ENCODE measurements around the gene ARHGAP21. TPM values are rescaled to one million over a fixed set of nuclear protein-coding genes. Genes with fewer than 3 reads are reported as not detected.

The ARHGAP21 gene
- total and polyA plus RNA-seq, 12 donors: 23.0 to 52.3 (median 39.9) TPM

GRCh38 chr10:24652381-24652957 lies 71.2 kb downstream of the ARHGAP21 start:
- intact Hi-C loops (cut with DNase I): no loop called here
- ATAC-seq: peak in 1 of 8 donors; percentile 26
- peaks cover 0 to 44% (median 17%) of the 10 kb centered on the region in 9 donors for H3K4me1 ChIP-seq

GRCh38 chr10:24651923-24652322 lies 71.8 kb downstream of the ARHGAP21 start:
- WGBS, 2 donors: 28 to 39% methylated on average over 2 of the region's 2 CpGs
- no peak for TF ChIP-seq CTCF (IDR thresholded peaks at IDR 0.05)
- H3K27ac ChIP-seq: peak overlapping the region in 7 of 10 donors; percentile 12 to 70 (median 30)
- ATAC-seq: peak in 5 of 8 donors; percentile 16 to 74 (median 56)
- intact Hi-C loops (cut with DNase I): no loop called here
- H3K36me3 ChIP-seq: no peaks in the 10 kb centered on the region
- H3K4me1 ChIP-seq: peaks cover 0 to 49% (median 17%) of the 10 kb centered on the region in 9 donors
- H3K9me3 ChIP-seq: peaks cover 0 to 6% (median 0%) of the 10 kb centered on the region in 11 donors
- no peak overlapping the region for H3K4me3 ChIP-seq
- DNase-seq: no peak
- no peaks in the 10 kb centered on the region for H3K27me3 ChIP-seq

More at GRCh38 chr10:24652381-24652957, 71.2 kb downstream of the ARHGAP21 start:
- Histone ChIP-seq H3K27me3 (no peaks in the 10 kb centered on the region), H3K27ac (peak overlapping the region in 7 of 10 donors; percentile 13 to 70 (median 30)), H3K36me3 (no peaks in the 10 kb centered on the region), H3K4me3 (no peak overlapping the region), H3K9me3 (peaks cover 0 to 6% (median 0%) of the 10 kb centered on the region in 11 donors)
- WGBS, 2 donors: 91 to 94% methylated on average over 4 of the region's 4 CpGs
- no peak for TF ChIP-seq CTCF (IDR thresholded peaks at IDR 0.05)
- DNase-seq: no peak

GRCh38 chr10:24650669-24651391 lies 72.9 kb downstream of the ARHGAP21 start:
- Histone ChIP-seq H3K4me3 (no peak overlapping the region), H3K4me1 (peaks cover 0 to 56% (median 23%) of the 10 kb centered on the region in 9 donors), H3K9me3 (peaks cover 0 to 6% (median 0%) of the 10 kb centered on the region in 11 donors), H3K27ac (peak overlapping the region in 4 of 10 donors; percentile 12 to 70 (median 44)), H3K27me3 (no peaks in the 10 kb centered on the region), H3K36me3 (no peaks in the 10 kb centered on the region)
- ATAC-seq (peak in 2 of 8 donors; percentile 27 to 30), DNase-seq (no peak)
- intact Hi-C loops (cut with DNase I): no loop called here
- WGBS, 2 donors: 69 to 89% methylated on average over 4 of the region's 4 CpGs
- no peak for TF ChIP-seq CTCF (IDR thresholded peaks at IDR 0.05)

GRCh38 chr10:24645784-24646183 lies 77.9 kb downstream of the ARHGAP21 start:
- H3K4me1 ChIP-seq: peaks cover 0 to 61% (median 22%) of the 10 kb centered on the region in 9 donors
- ATAC-seq: no peak

More at GRCh38 chr10:24645784-24646183, 77.9 kb downstream of the ARHGAP21 start:
- DNase-seq: no peak
- Histone ChIP-seq H3K27ac (no peak overlapping the region), H3K4me3 (no peak overlapping the region), H3K9me3 (no peaks in the 10 kb centered on the region), H3K36me3 (no peaks in the 10 kb centered on the region), H3K27me3 (no peaks in the 10 kb centered on the region)
- no peak for TF ChIP-seq CTCF (IDR thresholded peaks at IDR 0.05)
- intact Hi-C loops (cut with DNase I): loop anchor here in 8 of 10 donors (2.0 to 10.0 kb wide), 7 partner anchors 72 to 439 kb away; partner anchors contain the start of genes ARHGAP21 (in 2 of the 8) and PRTFDC1 (in 1 of the 8)
